Central memory CD8-positive, alpha-beta T cell (primary cell): ENCODE measurements around the gene TBC1D14.
"Not testable (repeated sequence)": the region's sequence is repeated elsewhere in the genome, so short reads cannot be mapped to it uniquely, and the experiment has no call there.

Source experiments
- ATAC-seq: fragments of 150-1000 bp; cut with Tn5 transposase; replicated peaks from 2 replicates; pipeline ENCODE4 v1.10.0; 2022; ENCODE audit warnings: mild to moderate bottlenecking, moderate FRiP score, moderate number of reproducible peaks; ENCODE audit not compliant: poor library complexity, severe bottlenecking; ENCODE audit errors: extremely low read depth
- DNase-seq, 2 donors: peaks; one replicate each; pipeline ENCODE4 v3.0.0; 2021; ENCODE audit warnings: low spot score in 2 of 2
- H3K27ac Mint-ChIP-seq: one replicate; pipeline ENCODE4 v1.8.0; 2022; ENCODE audit warnings: low read depth, mild to moderate bottlenecking, moderate library complexity, mixed read lengths
- H3K27me3 Mint-ChIP-seq: one replicate; pipeline ENCODE4 v1.8.0; 2022; ENCODE audit warnings: mixed read lengths
- H3K36me3 Mint-ChIP-seq: one replicate; pipeline ENCODE4 v1.8.0; 2022; ENCODE audit warnings: mild to moderate bottlenecking, moderate library complexity, mixed read lengths; ENCODE audit not compliant: insufficient read depth
- H3K4me1 Mint-ChIP-seq: one replicate; pipeline ENCODE4 v1.8.0; 2022; ENCODE audit warnings: mixed read lengths
- H3K4me3 Mint-ChIP-seq: one replicate; pipeline ENCODE4 v1.8.0; 2022; ENCODE audit warnings: mild to moderate bottlenecking, moderate library complexity, mixed read lengths
- H3K9me3 Mint-ChIP-seq: one replicate; pipeline ENCODE4 v1.8.0; 2022; ENCODE audit warnings: mixed read lengths

Gene TBC1D14

GRCh38 chr4:6968496-6968895 lies 58.9 kb downstream of the TBC1D14 start:
- H3K4me3 Mint-ChIP-seq, result no peak overlapping the region
- DNase-seq, result no peak
- no peak for ATAC-seq

DNA sequence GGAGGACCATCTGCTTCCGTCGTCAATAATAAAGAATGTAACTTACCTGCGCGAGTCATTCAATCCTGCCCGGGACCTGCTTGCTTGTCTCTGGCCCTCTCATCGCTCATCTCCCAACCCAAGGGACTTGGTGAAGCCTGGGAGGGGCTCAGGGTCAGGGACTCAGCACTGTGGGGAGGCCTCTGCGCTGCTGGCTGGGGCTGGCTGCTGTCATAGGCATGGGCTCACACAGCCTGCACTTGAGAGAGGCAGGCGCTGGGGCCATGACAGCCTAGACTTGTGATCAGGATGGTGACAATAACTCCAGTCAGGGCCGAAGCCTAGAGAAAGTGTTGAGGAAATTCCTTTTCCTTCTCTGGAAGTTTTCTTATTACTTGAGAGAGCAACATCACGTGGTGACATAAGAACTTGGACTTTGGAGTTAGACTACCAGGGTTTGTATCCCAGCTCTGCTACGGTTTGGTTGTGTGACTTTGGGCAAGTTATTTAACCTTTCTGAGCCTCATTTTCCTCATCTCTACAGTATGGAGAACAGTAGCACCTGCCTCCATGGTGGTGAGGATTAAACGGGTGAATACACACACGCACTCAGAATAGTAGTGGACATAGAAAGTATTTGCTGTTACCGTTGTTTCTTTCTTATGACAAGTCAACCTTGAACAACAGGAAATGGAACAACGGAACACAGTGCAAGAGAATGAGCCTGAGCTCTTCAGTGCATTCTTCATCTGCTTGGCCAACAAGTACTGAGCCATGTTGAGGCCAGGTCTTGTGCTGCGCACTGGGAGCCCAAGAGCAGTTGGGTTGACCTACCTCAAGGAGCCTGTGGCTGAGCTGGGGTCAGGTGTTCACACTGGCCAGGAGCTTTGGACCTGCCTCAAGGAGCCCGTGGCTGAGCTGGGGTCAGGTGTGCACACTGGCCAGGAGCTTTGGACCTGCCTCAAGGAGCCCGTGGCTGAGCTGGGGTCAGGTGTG lies 60.5 kb downstream of the TBC1D14 start:
- no peak for ATAC-seq
- Mint-ChIP-seq H3K36me3 (peaks cover 6% of the 10 kb centered on the region), H3K27ac (no peak overlapping the region), H3K27me3 (no peaks in the 10 kb centered on the region), H3K9me3 (no peaks in the 10 kb centered on the region), H3K4me3 (no peak overlapping the region), H3K4me1 (peaks cover 31% of the 10 kb centered on the region)
- no peak for DNase-seq

More at GRCh38 chr4:6968496-6968895, 58.9 kb downstream of the TBC1D14 start:
- Mint-ChIP-seq H3K4me1 (peaks cover 35% of the 10 kb centered on the region), H3K27ac (peak overlapping the region; percentile 13), H3K27me3 (no peaks in the 10 kb centered on the region), H3K36me3 (peaks cover 9% of the 10 kb centered on the region), H3K9me3 (no peaks in the 10 kb centered on the region)

- Mint-ChIP-seq H3K36me3 (peaks cover 5% of the 10 kb centered on the region), H3K4me3 (no peak overlapping the region), H3K27ac (peak overlapping the region; percentile 76), H3K4me1 (peaks cover 20% of the 10 kb centered on the region), H3K27me3 (no peaks in the 10 kb centered on the region), H3K9me3 (no peaks in the 10 kb centered on the region)
- no peak for DNase-seq
- no peak for ATAC-seq
Observed at GRCh38 chr4:6971536-6972374, 62.1 kb downstream of the TBC1D14 start.

- Mint-ChIP-seq H3K4me3 (no peak overlapping the region), H3K9me3 (no peaks in the 10 kb centered on the region), H3K4me1 (peaks cover 20% of the 10 kb centered on the region), H3K27ac (peak overlapping the region; percentile 76), H3K27me3 (no peaks in the 10 kb centered on the region), H3K36me3 (peaks cover 5% of the 10 kb centered on the region)
- DNase-seq, result no peak
- no peak for ATAC-seq
Observed at GRCh38 chr4:6972375-6972650, 62.7 kb downstream of the TBC1D14 start.

DNA sequence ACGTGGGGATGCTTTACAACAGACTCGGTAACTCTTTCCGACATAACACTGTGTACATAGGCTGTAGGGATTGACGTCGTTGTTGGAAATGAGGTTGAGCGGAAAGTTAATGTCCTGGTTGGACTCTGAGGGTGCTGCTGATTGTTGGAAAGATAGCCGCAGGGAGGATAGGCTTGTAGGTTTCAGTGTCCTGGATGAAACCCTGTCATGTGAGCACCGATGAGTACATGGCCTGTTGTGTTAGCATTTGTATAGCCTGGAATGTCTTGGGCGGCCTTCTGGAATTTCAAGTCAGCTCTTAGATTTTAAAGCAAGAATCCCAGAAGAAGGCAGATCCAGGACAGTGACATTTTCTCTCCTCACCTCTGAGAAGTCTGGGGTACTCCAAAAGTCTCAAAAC lies 63.3 kb downstream of the TBC1D14 start:
- Mint-ChIP-seq H3K9me3 (no peaks in the 10 kb centered on the region), H3K4me3 (no peak overlapping the region), H3K27me3 (no peaks in the 10 kb centered on the region), H3K36me3 (peaks cover 5% of the 10 kb centered on the region), H3K27ac (peak overlapping the region; percentile 76), H3K4me1 (peaks cover 20% of the 10 kb centered on the region)
- ATAC-seq, result no peak
- DNase-seq, result no peak

DNA sequence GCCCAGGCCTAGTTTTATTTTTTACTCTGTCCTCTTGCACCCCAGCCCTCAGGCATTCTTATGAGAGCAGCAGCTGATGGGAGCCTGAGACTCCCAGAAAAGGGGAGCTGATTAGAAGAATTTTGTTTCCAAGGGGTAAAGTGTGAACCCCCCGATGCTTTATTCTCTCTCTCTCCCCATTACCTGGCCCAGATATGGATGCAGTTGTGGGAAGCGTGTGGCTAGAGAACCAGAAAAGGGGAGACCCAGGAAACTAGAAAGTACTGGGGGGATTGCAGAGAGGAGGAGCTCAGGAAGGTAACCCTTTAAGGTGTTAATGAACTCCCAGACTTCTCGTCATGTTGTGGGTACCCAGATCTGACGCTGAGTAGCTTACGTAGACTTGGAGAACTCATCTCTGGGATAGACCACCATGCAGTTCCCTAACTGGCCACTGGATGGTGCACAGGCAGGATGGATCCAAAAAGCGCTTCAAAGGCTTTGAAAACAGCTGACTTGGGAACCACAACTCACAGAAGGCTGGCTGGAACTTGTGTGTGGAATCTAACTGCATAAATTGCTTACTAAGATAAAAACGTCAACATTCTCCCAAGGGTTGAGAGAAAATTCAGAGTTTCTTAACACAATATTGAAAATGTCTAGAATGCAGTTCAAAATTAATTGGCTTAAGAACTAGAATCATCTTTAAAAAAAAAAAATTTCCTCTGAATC lies 64.7 kb downstream of the TBC1D14 start:
- peak; percentile 66 to 72 for DNase-seq
- H3K9me3 Mint-ChIP-seq, result no peaks in the 10 kb centered on the region
- no peak overlapping the region for H3K4me3 Mint-ChIP-seq
- no peaks in the 10 kb centered on the region for H3K27me3 Mint-ChIP-seq
- peaks cover 4% of the 10 kb centered on the region for H3K36me3 Mint-ChIP-seq
- peak overlapping the region; percentile 22 for H3K27ac Mint-ChIP-seq
- H3K4me1 Mint-ChIP-seq, result peaks cover 26% of the 10 kb centered on the region
- ATAC-seq, result peak; percentile 88

GRCh38 chr4:6977846-6978245 lies 68.2 kb downstream of the TBC1D14 start:
- not testable (repeated sequence) for H3K27me3 Mint-ChIP-seq, ATAC-seq, H3K27ac Mint-ChIP-seq, DNase-seq, H3K36me3 Mint-ChIP-seq, H3K4me3 Mint-ChIP-seq, H3K9me3 Mint-ChIP-seq
- H3K4me1 Mint-ChIP-seq, result peaks cover 28% of the 10 kb centered on the region

DNA sequence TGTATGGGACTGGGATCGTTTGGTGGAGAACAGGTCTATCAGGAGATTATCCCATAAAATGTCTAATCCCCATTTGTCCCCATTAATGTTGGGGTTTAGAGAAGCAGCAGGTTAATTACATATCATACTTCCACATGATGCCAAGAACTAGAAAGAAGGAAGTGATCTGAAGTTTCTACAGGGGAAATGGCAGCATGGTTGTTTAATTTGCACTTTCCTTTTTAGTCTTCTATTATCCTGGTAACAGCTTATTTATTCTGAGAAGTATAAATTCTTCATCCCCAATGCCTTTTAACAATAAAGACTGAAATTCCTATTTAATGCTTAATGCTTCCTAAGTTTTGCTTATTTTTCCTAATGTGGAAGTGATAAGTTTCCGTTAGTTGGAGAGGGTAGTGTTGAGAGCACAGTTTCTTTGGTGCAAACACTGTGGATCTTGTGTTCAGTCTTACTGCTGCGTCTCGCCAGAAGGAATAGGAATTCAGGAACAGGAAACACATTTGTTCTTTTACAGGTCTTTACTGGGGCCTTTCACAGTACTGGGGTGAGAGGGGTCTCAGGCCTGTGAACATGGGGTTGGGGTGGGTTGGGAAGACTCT lies 74.0 kb downstream of the TBC1D14 start:
- no peak for DNase-seq
- no peaks in the 10 kb centered on the region for H3K9me3 Mint-ChIP-seq
- ATAC-seq, result no peak
- no peak overlapping the region for H3K4me3 Mint-ChIP-seq
- no peak overlapping the region for H3K27ac Mint-ChIP-seq
- H3K4me1 Mint-ChIP-seq, result peaks cover 55% of the 10 kb centered on the region
- H3K36me3 Mint-ChIP-seq, result peaks cover 11% of the 10 kb centered on the region
- H3K27me3 Mint-ChIP-seq, result no peaks in the 10 kb centered on the region

DNA sequence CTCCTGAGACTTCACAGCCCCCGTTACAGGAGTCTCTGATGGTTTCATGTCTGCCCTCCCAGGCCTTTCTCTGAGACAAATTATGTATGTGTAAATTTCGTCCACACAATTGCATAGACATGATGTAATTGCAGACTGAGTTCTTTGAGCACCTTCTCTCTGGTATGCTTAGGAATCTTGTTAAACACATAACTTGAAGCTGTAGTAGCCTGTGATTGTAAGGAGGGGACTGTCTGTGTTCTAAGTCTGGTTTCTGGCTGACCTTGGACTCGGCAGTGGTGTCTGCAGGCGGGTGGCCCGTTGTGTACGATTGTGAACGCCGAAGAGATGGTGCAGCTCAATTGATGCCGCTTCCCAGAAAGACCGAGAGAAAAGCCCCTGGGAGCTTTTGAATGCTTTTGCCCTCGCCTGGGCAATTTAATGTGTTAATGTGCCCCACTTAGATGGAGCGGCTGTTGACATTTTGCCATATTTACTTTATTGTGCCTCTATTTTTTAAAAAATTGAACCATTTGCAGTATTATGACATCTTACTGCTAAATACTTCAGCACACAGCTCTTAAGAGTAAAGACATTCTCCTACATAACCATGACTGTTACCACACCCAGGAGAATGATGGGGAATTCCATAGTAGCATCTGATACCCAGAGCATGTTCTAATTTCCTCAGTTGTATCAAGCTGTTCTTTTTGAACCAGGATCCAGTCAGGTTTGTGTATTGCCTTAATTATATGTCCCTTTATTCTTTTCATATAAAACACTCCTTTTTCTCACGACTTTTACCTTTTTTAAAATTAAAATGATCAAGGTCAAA lies 75.2 kb downstream of the TBC1D14 start:
- peaks cover 10% of the 10 kb centered on the region for H3K36me3 Mint-ChIP-seq
- H3K9me3 Mint-ChIP-seq, result no peaks in the 10 kb centered on the region
- DNase-seq, result no peak

DNA sequence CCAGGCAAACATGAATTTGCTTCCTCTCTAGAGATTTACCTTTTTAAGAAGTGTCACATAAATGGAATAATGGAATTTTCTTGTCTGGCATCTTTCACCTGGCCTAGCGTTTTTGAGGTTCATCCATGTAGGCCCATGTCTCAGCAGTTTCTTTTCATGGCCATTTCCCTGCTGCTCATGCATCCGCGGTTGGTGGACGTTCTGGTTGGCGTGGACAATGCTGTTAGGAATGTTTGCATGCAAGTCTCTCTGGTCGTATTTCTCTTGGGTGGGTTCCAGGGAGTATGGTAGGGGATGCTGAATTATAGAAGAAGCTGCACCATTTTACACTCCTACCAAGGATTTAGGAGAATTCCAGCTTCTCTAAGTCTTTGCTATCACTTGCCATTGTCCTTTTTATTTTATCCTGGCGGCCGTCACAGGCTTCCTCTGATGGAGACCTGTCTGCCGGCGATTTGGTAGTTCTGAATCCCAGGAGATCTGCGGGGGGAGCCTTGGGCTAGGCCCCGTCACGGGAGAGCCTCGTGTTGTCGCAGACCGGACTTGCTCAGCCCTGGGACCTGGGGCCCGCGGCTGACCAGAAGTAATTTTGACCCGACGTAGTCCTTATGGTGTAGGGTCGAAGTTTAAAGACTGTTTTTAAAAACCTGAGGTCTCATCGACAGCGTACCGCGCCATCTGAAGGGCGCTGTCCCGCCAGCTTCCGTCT lies 76.6 kb downstream of the TBC1D14 start:
- DNase-seq (no peak), ATAC-seq (no peak)
- Mint-ChIP-seq H3K9me3 (no peaks in the 10 kb centered on the region), H3K4me3 (peak overlapping the region; percentile 97), H3K36me3 (peaks cover 10% of the 10 kb centered on the region), H3K4me1 (peaks cover 69% of the 10 kb centered on the region), H3K27me3 (no peaks in the 10 kb centered on the region), H3K27ac (peak overlapping the region; percentile 91)

More for the DNA sequence above, 75.2 kb downstream of the TBC1D14 start:
- H3K4me3 Mint-ChIP-seq, result peak overlapping the region; percentile 97
- H3K4me1 Mint-ChIP-seq, result peaks cover 60% of the 10 kb centered on the region
- H3K27ac Mint-ChIP-seq, result peak overlapping the region; percentile 69
- no peak for ATAC-seq
- H3K27me3 Mint-ChIP-seq, result no peaks in the 10 kb centered on the region
